OCI-LY1 (cell line): ENCODE results near the gene POLD4.

Experiments used
- H2AFZ ChIP-seq: fragments of 200-600 bp; sonication (generic), shearing (Covaris generic); 2 replicates; pipeline ENCODE4 v1.6.0; 2014; ENCODE audit warnings: antibody characterized with exemption, mild to moderate bottlenecking, low read length
- H3F3A ChIP-seq: fragments of 200-600 bp; sonication (generic), shearing (Covaris generic); 2 replicates; pipeline ENCODE4 v1.6.0; 2014; ENCODE audit warnings: mild to moderate bottlenecking, antibody characterized with exemption, low read length, moderate library complexity; ENCODE audit not compliant: insufficient read depth
- H3K27ac ChIP-seq: fragments of 200-600 bp; sonication (generic); 2 replicates; pipeline ENCODE4 v1.5.1; 2014; ENCODE audit warnings: low read length, mixed run types, mild to moderate bottlenecking, low read depth; ENCODE audit not compliant: poor library complexity, severe bottlenecking
- H3K27me3 ChIP-seq: fragments of 200-600 bp; sonication (generic); 2 replicates; pipeline ENCODE4 v1.6.0; 2014; ENCODE audit warnings: antibody characterized with exemption, mild to moderate bottlenecking, low read length, moderate library complexity; ENCODE audit not compliant: insufficient read depth
- H3K36me3 ChIP-seq: fragments of 200-600 bp; sonication (generic); 2 replicates; pipeline ENCODE4 v1.6.1; 2014; ENCODE audit warnings: mild to moderate bottlenecking, antibody characterized with exemption, low read length, moderate library complexity, mixed read lengths; ENCODE audit not compliant: insufficient read depth
- H3K4me1 ChIP-seq: fragments of 200-600 bp; sonication (generic); 2 replicates; pipeline ENCODE4 v1.5.1; 2014; ENCODE audit warnings: mild to moderate bottlenecking, low read length, moderate library complexity; ENCODE audit not compliant: insufficient read depth, severe bottlenecking
- H3K4me2 ChIP-seq: fragments of 200-600 bp; sonication (generic), shearing (Covaris generic); 2 replicates; pipeline ENCODE4 v1.6.1; 2014; ENCODE audit warnings: low read length
- H3K4me3 ChIP-seq: fragments of 200-600 bp; sonication (generic); 2 replicates; pipeline ENCODE4 v1.5.1; 2014; ENCODE audit warnings: low read length, low read depth, mild to moderate bottlenecking, mixed read lengths; ENCODE audit not compliant: poor library complexity, severe bottlenecking
- H3K79me2 ChIP-seq: fragments of 200-600 bp; shearing (Covaris generic); 2 replicates; pipeline ENCODE4 v1.6.1; 2016; ENCODE audit warnings: mixed run types, low read length, mixed read lengths; ENCODE audit not compliant: insufficient read depth
- H3K9ac ChIP-seq: fragments of 200-600 bp; sonication (generic), shearing (Covaris generic); 2 replicates; pipeline ENCODE4 v1.6.1; 2014; ENCODE audit warnings: mild to moderate bottlenecking, low read length, mixed read lengths
- H3K9me2 ChIP-seq: fragments of 200-600 bp; sonication (generic), shearing (Covaris generic); 2 replicates; pipeline ENCODE4 v1.6.1; 2014; ENCODE audit warnings: low read depth, mild to moderate bottlenecking, low read length, mixed read lengths
- H3K9me3 ChIP-seq: fragments of 200-600 bp; shearing (Covaris generic); 2 replicates; pipeline ENCODE4 v1.6.1; 2014; ENCODE audit warnings: low read length, mixed read lengths
- H4K20me1 ChIP-seq: fragments of 200-600 bp; sonication (generic), shearing (Covaris generic); 2 replicates; pipeline ENCODE4 v1.6.0; 2016; ENCODE audit warnings: mild to moderate bottlenecking, low read length; ENCODE audit not compliant: insufficient read depth
- EZH2 ChIP-seq: fragments of 200-600 bp; sonication (generic), shearing (Covaris generic); IDR thresholded peaks from 2 replicates; pipeline ENCODE4 v1.8.0; 2017; ENCODE audit warnings: borderline replicate concordance, mixed run types, mild to moderate bottlenecking, antibody characterized with exemption, low read length, moderate library complexity, mixed read lengths
- TF ChIP-seq, protein P1 (sequence below): fragments of 200-600 bp; sonication (generic), shearing (Covaris generic); IDR thresholded peaks from 2 replicates; pipeline ENCODE4 v1.5.1; 2017; ENCODE audit warnings: mild to moderate bottlenecking, antibody characterized with exemption, low read length, moderate library complexity, mixed read lengths

The POLD4 gene

DNA sequence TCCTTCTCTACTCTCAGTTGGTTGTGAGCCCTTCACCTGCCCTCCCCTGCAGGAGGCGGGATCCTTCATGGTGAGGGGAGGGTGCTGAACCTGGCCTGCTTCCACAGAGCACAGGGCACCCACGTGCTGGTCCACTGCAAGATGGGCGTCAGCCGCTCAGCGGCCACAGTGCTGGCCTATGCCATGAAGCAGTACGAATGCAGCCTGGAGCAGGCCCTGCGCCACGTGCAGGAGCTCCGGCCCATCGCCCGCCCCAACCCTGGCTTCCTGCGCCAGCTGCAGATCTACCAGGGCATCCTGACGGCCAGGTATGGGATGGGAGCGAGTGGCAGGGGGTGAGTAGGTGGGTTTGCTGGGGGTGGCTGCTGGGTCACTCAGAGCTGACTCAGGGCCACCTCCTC lies 43.7 kb downstream of the POLD4 start:
- Histone ChIP-seq H3K9ac (no peak overlapping the region), H3K27ac (no peak overlapping the region), H3K36me3 (no peaks in the 10 kb centered on the region), H3K4me2 (no peak overlapping the region), H3K27me3 (no peaks in the 10 kb centered on the region), H2AFZ (no peak overlapping the region), H3K9me2 (no peaks in the 10 kb centered on the region), H3K4me1 (peaks cover 7% of the 10 kb centered on the region), H3F3A (no peaks in the 10 kb centered on the region), H4K20me1 (no peaks in the 10 kb centered on the region), H3K79me2 (no peaks in the 10 kb centered on the region), H3K4me3 (no peak overlapping the region), H3K9me3 (no peaks in the 10 kb centered on the region)
- TF ChIP-seq, protein P1, sequence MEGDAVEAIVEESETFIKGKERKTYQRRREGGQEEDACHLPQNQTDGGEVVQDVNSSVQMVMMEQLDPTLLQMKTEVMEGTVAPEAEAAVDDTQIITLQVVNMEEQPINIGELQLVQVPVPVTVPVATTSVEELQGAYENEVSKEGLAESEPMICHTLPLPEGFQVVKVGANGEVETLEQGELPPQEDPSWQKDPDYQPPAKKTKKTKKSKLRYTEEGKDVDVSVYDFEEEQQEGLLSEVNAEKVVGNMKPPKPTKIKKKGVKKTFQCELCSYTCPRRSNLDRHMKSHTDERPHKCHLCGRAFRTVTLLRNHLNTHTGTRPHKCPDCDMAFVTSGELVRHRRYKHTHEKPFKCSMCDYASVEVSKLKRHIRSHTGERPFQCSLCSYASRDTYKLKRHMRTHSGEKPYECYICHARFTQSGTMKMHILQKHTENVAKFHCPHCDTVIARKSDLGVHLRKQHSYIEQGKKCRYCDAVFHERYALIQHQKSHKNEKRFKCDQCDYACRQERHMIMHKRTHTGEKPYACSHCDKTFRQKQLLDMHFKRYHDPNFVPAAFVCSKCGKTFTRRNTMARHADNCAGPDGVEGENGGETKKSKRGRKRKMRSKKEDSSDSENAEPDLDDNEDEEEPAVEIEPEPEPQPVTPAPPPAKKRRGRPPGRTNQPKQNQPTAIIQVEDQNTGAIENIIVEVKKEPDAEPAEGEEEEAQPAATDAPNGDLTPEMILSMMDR: no peak
- no peak for TF ChIP-seq EZH2

DNA sequence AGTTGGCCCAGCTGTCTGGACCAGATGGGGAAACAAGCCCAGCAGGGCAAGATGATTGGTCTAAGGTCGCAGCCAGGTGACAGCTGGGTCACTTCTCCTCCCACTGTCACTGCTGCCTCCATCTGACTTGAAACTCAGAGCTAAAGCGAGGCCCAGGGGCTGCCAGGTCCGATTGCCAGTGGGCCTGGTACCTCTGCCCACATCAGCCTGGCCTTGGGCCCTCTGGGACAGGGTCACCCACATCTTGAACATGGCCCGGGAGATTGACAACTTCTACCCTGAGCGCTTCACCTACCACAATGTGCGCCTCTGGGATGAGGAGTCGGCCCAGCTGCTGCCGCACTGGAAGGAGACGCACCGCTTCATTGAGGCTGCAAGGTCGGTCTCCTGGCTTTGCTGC lies 44.2 kb downstream of the POLD4 start:
- no peaks in the 10 kb centered on the region for H3K27me3 ChIP-seq
- H4K20me1 ChIP-seq: no peaks in the 10 kb centered on the region
- no peaks in the 10 kb centered on the region for H3F3A ChIP-seq
- H3K4me3 ChIP-seq: no peak overlapping the region
- no peak overlapping the region for H3K27ac ChIP-seq
- H3K36me3 ChIP-seq: no peaks in the 10 kb centered on the region
- no peaks in the 10 kb centered on the region for H3K9me2 ChIP-seq
- no peak overlapping the region for H3K4me2 ChIP-seq
- no peak for TF ChIP-seq EZH2
- TF ChIP-seq, protein P1: no peak
- H3K4me1 ChIP-seq: peaks cover 7% of the 10 kb centered on the region
- H3K9me3 ChIP-seq: no peaks in the 10 kb centered on the region
- H3K79me2 ChIP-seq: no peaks in the 10 kb centered on the region
- no peak overlapping the region for H3K9ac ChIP-seq
- H2AFZ ChIP-seq: no peak overlapping the region

DNA sequence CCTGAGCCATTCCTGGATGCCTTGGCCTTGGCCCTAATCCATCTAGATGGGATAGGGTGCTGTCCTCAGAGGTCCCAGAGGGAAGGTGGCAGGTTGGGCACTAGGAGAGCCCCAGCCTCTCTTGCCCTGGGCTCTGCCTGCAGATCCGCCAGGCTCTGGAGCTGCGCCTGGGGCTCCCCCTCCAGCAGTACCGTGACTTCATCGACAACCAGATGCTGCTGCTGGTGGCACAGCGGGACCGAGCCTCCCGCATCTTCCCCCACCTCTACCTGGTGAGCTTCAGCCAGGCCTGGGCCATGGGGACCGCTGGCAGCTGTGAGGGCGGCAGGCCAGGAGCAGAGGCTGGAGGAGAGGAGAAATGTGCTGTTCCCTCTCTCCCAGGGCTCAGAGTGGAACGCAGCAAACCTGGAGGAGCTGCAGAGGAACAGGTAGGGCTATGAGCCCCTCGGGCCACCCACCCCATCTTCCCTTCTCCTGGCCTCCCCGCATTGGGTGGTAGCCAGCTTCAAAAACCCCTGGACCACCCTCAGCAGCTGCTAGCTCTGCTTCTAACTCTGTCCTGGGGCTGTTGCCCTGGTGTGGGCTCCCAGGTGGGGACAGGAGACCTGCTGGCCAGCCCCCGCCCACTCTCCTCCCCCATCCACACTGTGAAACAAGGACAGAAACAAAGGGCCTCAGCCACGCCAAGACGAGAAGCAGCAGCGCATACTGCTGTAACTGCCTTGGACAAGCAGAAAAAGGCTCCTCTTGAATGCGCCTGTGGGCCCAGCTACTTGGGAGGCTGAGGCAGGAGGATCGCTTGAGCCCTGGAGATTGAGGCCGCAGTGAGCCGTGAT lies 45.1 kb downstream of the POLD4 start:
- no peaks in the 10 kb centered on the region for H3F3A ChIP-seq
- TF ChIP-seq, protein P1: no peak
- no peak for TF ChIP-seq EZH2
- no peak overlapping the region for H3K4me2 ChIP-seq
- no peak overlapping the region for H3K4me3 ChIP-seq
- no peaks in the 10 kb centered on the region for H3K27me3 ChIP-seq
- no peak overlapping the region for H3K9ac ChIP-seq
- no peak overlapping the region for H3K27ac ChIP-seq
- H3K9me2 ChIP-seq: no peaks in the 10 kb centered on the region
- no peak overlapping the region for H2AFZ ChIP-seq
- H3K36me3 ChIP-seq: no peaks in the 10 kb centered on the region
- H4K20me1 ChIP-seq: no peaks in the 10 kb centered on the region
- no peaks in the 10 kb centered on the region for H3K79me2 ChIP-seq
- H3K9me3 ChIP-seq: no peaks in the 10 kb centered on the region
- peaks cover 7% of the 10 kb centered on the region for H3K4me1 ChIP-seq
